AG20443 (cell line): Measurements from ENCODE around the gene GGT5.
"Not testable (repeated sequence)": the region's sequence is repeated elsewhere in the genome, so short reads cannot be mapped to it uniquely, and the experiment has no call there.

Source experiments
- DNase-seq: peaks from one replicate; pipeline ENCODE4 v3.0.0; 2012; ENCODE audit warnings: low spot score, mixed read lengths

Gene GGT5

GRCh38 chr22:24203856-24204255, 41.0 kb downstream of the GGT5 start:
- not testable (repeated sequence) for DNase-seq

- no peak for DNase-seq
Observed at GRCh38 chr22:24201681-24202614, 42.9 kb downstream of the GGT5 start.

- no peak for DNase-seq
Observed at GRCh38 chr22:24200619-24201212, 44.2 kb downstream of the GGT5 start.

GRCh38 chr22:24198682-24199052, 46.2 kb downstream of the GGT5 start:
- DNase-seq, result no peak

- no peak for DNase-seq
Observed at GRCh38 chr22:24191893-24192292, 53.0 kb downstream of the GGT5 start.

- DNase-seq, result no peak
Observed at GRCh38 chr22:24191381-24191841, 53.5 kb downstream of the GGT5 start.

GRCh38 chr22:24190596-24191208, 54.2 kb downstream of the GGT5 start:
- no peak for DNase-seq

- DNase-seq, result no peak
Observed at GRCh38 chr22:24190159-24190540, 54.7 kb downstream of the GGT5 start.

- DNase-seq, result peak; percentile 95
Observed at GRCh38 chr22:24189249-24190158, 55.4 kb downstream of the GGT5 start.

GRCh38 chr22:24188705-24189248, 56.1 kb downstream of the GGT5 start:
- DNase-seq, result no peak

- DNase-seq, result no peak
Observed at GRCh38 chr22:24187731-24188644, 56.9 kb downstream of the GGT5 start.

- no peak for DNase-seq
Observed at GRCh38 chr22:24186892-24187670, 57.8 kb downstream of the GGT5 start.

- DNase-seq, result no peak
Observed at GRCh38 chr22:24186352-24186740, 58.5 kb downstream of the GGT5 start.

- no peak for DNase-seq
Observed at GRCh38 chr22:24185501-24186351, 59.2 kb downstream of the GGT5 start.

- no peak for DNase-seq
Observed at GRCh38 chr22:24185001-24185500, 59.8 kb downstream of the GGT5 start.

GRCh38 chr22:24184057-24184798, 60.7 kb downstream of the GGT5 start:
- DNase-seq, result no peak

- DNase-seq, result no peak
Observed at GRCh38 chr22:24183321-24184031, 61.4 kb downstream of the GGT5 start.
